GM19240 (cell line): ENCODE measurements around the gene PCDHA5.
"Not testable (repeated sequence)": the region's sequence is repeated elsewhere in the genome, so short reads cannot be mapped to it uniquely, and the experiment has no call there.

Source experiments
- DNase-seq: peaks from one replicate; pipeline ENCODE4 v3.0.0; 2011; ENCODE audit warnings: low spot score; ENCODE audit not compliant: insufficient read length

The PCDHA5 gene

GRCh38 chr5:140822969-140823368 lies 1.6 kb downstream of the PCDHA5 start:
- not testable (repeated sequence) for DNase-seq

GRCh38 chr5:140823475-140823874 lies 2.1 kb downstream of the PCDHA5 start:
- no peak for DNase-seq

DNA sequence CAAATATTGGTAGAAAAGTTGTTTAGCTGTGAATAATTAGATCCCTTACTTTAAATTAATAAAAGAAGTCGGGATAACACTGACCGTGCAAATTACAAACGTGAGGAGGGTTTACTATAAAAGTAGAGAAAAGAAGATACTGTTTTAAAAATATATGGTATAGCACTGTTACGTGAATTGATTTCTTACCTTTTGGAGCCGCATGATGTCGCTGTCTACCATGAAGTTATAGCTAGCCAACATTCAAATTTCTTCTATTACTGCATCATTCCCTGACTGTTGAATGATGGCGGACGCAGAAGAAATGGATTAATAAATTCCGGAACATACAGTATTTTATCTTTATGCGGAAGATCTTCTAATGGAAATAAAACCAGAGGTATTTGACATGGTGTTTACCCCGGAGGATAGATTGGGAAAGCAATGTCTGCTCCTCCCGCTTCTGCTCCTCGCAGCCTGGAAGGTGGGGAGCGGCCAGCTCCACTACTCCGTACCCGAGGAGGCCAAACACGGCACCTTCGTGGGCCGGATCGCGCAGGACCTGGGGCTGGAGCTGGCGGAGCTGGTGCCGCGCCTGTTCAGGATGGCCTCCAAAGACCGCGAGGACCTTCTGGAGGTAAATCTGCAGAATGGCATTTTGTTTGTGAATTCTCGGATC lies 6.4 kb downstream of the PCDHA5 start, which contains the start of gene PCDHA6:
PCDHA6 (plus strand) TSS at position 257 of the 658 bp plus-strand sequence; CDS start at position 389, 132 bp downstream.
- DNase-seq = no peak

DNA sequence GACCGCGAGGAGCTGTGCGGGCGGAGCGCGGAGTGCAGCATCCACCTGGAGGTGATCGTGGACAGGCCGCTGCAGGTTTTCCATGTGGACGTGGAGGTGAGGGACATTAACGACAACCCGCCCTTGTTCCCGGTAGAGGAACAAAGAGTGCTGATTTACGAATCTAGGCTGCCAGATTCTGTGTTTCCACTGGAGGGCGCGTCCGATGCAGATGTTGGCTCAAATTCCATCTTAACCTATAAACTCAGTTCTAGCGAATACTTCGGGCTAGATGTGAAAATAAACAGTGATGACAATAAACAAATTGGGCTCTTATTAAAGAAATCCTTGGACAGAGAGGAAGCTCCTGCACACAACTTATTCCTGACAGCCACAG lies 6.9 kb downstream of the PCDHA5 start:
- DNase-seq = no peak

- not testable (repeated sequence) for DNase-seq
These were observed 8.4 kb downstream of the PCDHA5 start for GRCh38 chr5:140829511-140830501.

- DNase-seq = no peak
These were observed 12.6 kb downstream of the PCDHA5 start, which contains the start of gene PCDHA7 for GRCh38 chr5:140833993-140834392. Gene PCDHA7, plus strand, starts transcription at chr5:140834269. Its CDS starts 115 bp downstream, at chr5:140834384.

DNA sequence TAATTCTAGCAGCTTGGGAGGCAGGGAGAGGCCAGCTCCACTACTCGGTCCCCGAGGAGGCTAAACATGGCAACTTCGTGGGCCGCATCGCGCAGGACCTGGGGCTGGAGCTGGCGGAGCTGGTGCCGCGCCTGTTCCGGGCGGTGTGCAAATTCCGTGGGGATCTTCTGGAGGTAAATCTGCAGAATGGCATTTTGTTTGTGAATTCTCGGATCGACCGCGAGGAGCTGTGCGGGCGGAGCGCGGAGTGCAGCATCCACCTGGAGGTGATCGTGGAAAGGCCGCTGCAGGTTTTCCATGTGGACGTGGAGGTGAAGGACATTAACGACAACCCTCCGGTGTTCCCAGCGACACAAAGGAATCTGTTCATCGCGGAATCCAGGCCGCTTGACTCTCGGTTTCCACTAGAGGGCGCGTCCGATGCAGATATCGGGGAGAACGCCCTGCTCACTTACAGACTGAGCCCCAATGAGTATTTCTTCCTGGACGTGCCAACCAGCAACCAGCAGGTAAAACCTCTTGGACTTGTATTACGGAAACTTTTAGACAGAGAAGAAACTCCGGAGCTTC lies 13.1 kb downstream of the PCDHA5 start:
- DNase-seq = not testable (repeated sequence)

- DNase-seq = no peak
These were observed 14.5 kb downstream of the PCDHA5 start for GRCh38 chr5:140835622-140836510.

GRCh38 chr5:140840978-140841962 lies 19.9 kb downstream of the PCDHA5 start, which contains the start of gene PCDHA8:
Gene PCDHA8, plus strand, starts transcription at chr5:140841187. Its CDS starts 135 bp downstream, at chr5:140841322.
- DNase-seq = no peak

DNA sequence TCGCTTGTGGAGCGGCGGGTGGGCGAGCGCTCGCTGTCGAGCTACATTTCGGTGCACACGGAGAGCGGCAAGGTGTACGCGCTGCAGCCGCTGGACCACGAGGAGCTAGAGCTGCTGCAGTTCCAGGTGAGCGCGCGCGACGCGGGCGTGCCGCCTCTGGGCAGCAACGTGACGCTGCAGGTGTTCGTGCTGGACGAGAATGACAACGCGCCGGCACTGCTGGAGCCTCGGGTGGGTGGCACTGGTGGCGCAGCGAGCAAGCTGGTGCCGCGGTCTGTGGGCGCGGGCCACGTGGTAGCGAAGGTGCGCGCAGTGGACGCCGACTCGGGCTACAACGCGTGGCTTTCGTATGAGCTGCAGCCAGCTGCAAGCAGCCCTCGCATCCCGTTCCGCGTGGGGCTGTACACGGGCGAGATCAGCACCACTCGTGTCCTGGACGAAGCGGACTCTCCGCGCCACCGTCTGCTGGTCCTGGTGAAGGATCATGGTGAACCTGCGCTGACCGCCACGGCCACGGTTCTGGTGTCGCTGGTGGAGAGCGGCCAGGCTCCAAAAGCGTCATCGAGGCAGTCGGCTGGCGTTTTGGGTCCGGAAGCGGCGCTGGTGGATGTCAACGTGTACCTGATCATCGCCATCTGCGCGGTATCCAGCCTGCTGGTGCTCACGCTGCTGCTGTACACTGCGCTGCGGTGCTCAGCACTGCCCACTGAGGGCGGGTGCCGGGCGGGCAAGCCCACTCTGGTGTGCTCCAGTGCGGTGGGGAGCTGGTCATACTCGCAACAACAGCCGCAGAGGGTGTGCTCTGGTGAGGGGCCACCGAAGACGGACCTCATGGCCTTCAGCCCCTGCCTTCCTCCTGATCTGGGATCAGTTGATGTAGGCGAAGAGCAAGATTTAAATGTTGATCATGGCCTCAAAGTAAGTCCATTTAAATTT lies 21.7 kb downstream of the PCDHA5 start:
- DNase-seq = no peak

- not testable (repeated sequence) for DNase-seq
These were observed 27.0 kb downstream of the PCDHA5 start, which contains the start of gene PCDHA9 for GRCh38 chr5:140848139-140849102. Gene PCDHA9, plus strand, starts transcription at chr5:140848382. Its CDS starts 114 bp downstream, at chr5:140848496.

- not testable (repeated sequence) for DNase-seq
These were observed 28.6 kb downstream of the PCDHA5 start for GRCh38 chr5:140849831-140850634.

GRCh38 chr5:140855772-140856674 lies 34.6 kb downstream of the PCDHA5 start, which contains the start of gene PCDHA10:
Gene PCDHA10, plus strand, starts transcription at chr5:140855897. Its CDS starts 152 bp downstream, at chr5:140856049.
- DNase-seq = no peak

GRCh38 chr5:140857177-140857986 lies 36.0 kb downstream of the PCDHA5 start:
- no peak for DNase-seq
